WTC11 (cell line): ENCODE data around the gene SPOPL. TPM values are rescaled to one million over a fixed set of nuclear protein-coding genes. Genes with fewer than 3 reads are reported as not detected.

ENCODE experiments used
- ATAC-seq: fragments of 200-7000 bp; cut with Tn5 transposase; 2 replicates; pipeline ENCODE4 v1.10.0; 2021; ENCODE audit warnings: mild to moderate bottlenecking, moderate library complexity
- CTCF ChIA-PET: fragments of 300-600 bp; sonication (Branson Sonifier 250); formaldehyde crosslinking; loops from one replicate; lab custom pipeline; 2021; ENCODE audit warnings: antibody characterized with exemption; lab: Charles Lee
- POLR2A ChIA-PET: fragments of 350-600 bp; sonication (Branson Sonifier 250); formaldehyde crosslinking; loops from one replicate; lab custom pipeline; 2021; ENCODE audit warnings: antibody characterized with exemption; lab: Charles Lee
- DNase-seq: peaks from one replicate; pipeline ENCODE4 v3.0.0; 2021; ENCODE audit warnings: low spot score
- H3K27ac Mint-ChIP-seq: 2 replicates; pipeline ENCODE4 v1.8.0; 2021; ENCODE audit warnings: mixed read lengths
- H3K27me3 Mint-ChIP-seq: 2 replicates; pipeline ENCODE4 v1.8.0; 2021; ENCODE audit warnings: low read depth, mild to moderate bottlenecking, moderate library complexity, mixed read lengths
- H3K36me3 Mint-ChIP-seq: 2 replicates; pipeline ENCODE4 v1.8.0; 2021; ENCODE audit warnings: mixed read lengths
- H3K4me1 Mint-ChIP-seq: 2 replicates; pipeline ENCODE4 v1.8.0; 2022; ENCODE audit warnings: mixed read lengths
- H3K4me3 Mint-ChIP-seq: 2 replicates; pipeline ENCODE4 v1.8.0; 2021; ENCODE audit warnings: mild to moderate bottlenecking, moderate library complexity, mixed read lengths
- H3K9me3 Mint-ChIP-seq: 2 replicates; pipeline ENCODE4 v1.8.0; 2021; ENCODE audit warnings: mixed read lengths
- AFF4 ChIP-seq: sonication (generic); formaldehyde crosslinking; IDR thresholded peaks from 2 replicates; pipeline ENCODE4 v1.8.1; 2023; ENCODE audit warnings: mild to moderate bottlenecking, missing genetic modification reagents, borderline replicate concordance
- ESRRA ChIP-seq: sonication (generic); formaldehyde crosslinking; IDR thresholded peaks from 2 replicates; pipeline ENCODE4 v1.8.1; 2022; ENCODE audit warnings: mild to moderate bottlenecking, missing genetic modification reagents, borderline replicate concordance
- FOXK1 ChIP-seq: sonication (generic); formaldehyde crosslinking; IDR thresholded peaks from 2 replicates; pipeline ENCODE4 v1.8.0; 2022; ENCODE audit warnings: mild to moderate bottlenecking, moderate library complexity, missing genetic modification reagents
- GABPB1 ChIP-seq: sonication (generic); formaldehyde crosslinking; IDR thresholded peaks from 2 replicates; pipeline ENCODE4 v1.8.1; 2023; ENCODE audit warnings: mild to moderate bottlenecking, missing genetic modification reagents
- GTF2I ChIP-seq: fragments of 250-450 bp; sonication (Bioruptor Pico); conservative IDR thresholded peaks from 2 replicates; pipeline ENCODE4 v1.4.0; 2021; ENCODE audit warnings: mild to moderate bottlenecking
- HMGA2 ChIP-seq: fragments of 250-450 bp; sonication (Bioruptor Pico); IDR thresholded peaks from 2 replicates; pipeline ENCODE4 v1.4.0; 2021; ENCODE audit warnings: mild to moderate bottlenecking, moderate library complexity
- IRF2 ChIP-seq: sonication (generic); formaldehyde crosslinking; IDR thresholded peaks from 2 replicates; pipeline ENCODE4 v1.8.0; 2022; ENCODE audit warnings: low read depth, missing genetic modification reagents, borderline replicate concordance
- MXD4 ChIP-seq: fragments of 250-450 bp; sonication (Bioruptor Pico); IDR thresholded peaks from 2 replicates; pipeline ENCODE4 v1.8.0; 2021; ENCODE audit warnings: mild to moderate bottlenecking, moderate library complexity, borderline replicate concordance
- NFE2L1 ChIP-seq: sonication (generic); formaldehyde crosslinking; IDR thresholded peaks from 2 replicates; pipeline ENCODE4 v1.8.1; 2023; ENCODE audit warnings: missing genetic modification reagents
- NR1H2 ChIP-seq: sonication (generic); formaldehyde crosslinking; IDR thresholded peaks from 2 replicates; pipeline ENCODE4 v1.9.0; 2021; ENCODE audit warnings: mild to moderate bottlenecking, moderate library complexity, missing genetic modification reagents
- SOX15 ChIP-seq: fragments of 250-450 bp; sonication (Bioruptor Pico); IDR thresholded peaks from 2 replicates; pipeline ENCODE4 v1.9.0; 2021; ENCODE audit warnings: mild to moderate bottlenecking
- SP1 ChIP-seq: sonication (generic); formaldehyde crosslinking; conservative IDR thresholded peaks from 2 replicates; pipeline ENCODE4 v1.8.1; 2022; ENCODE audit warnings: missing genetic modification reagents
- ZNF396 ChIP-seq: fragments of 250-450 bp; sonication (Bioruptor Pico); IDR thresholded peaks from 2 replicates; pipeline ENCODE4 v1.8.0; 2021; ENCODE audit warnings: mild to moderate bottlenecking, moderate library complexity, borderline replicate concordance
- ZNF423 ChIP-seq: fragments of 250-450 bp; sonication (Bioruptor Pico); IDR thresholded peaks from 2 replicates; pipeline ENCODE4 v2.1.2; 2022; ENCODE audit warnings: mild to moderate bottlenecking, moderate library complexity
- total RNA-seq: library from RNA; stranded (reverse); gene quantifications from 3 replicates; pipeline ENCODE4 v1.2.3, GENCODE V29; 2021
- TF ChIP-seq, protein P1 (sequence below): fragments of 250-450 bp; sonication (Bioruptor Pico); IDR thresholded peaks from 2 replicates; pipeline ENCODE4 v1.8.0; 2021; ENCODE audit warnings: mild to moderate bottlenecking

SPOPL gene
- total RNA-seq, 1 experiment from 2014 or later: 13.3 TPM

GRCh38 chr2:138515092-138515491 lies 13.5 kb downstream of the SPOPL start (continued):
- TF ChIP-seq AFF4 (CRISPR knock-in tag) (no peak), GTF2I (CRISPR knock-in tag) (no peak), MXD4 (CRISPR knock-in tag) (no peak), SOX15 (CRISPR knock-in tag) (no peak)

- Mint-ChIP-seq H3K36me3 (peaks cover 4% of the 10 kb centered on the region), H3K4me1 (peaks cover 45% of the 10 kb centered on the region), H3K9me3 (peaks cover 5% of the 10 kb centered on the region)
- no peak for TF ChIP-seq HMGA2 (CRISPR knock-in tag)
- TF ChIP-seq, protein P1, sequence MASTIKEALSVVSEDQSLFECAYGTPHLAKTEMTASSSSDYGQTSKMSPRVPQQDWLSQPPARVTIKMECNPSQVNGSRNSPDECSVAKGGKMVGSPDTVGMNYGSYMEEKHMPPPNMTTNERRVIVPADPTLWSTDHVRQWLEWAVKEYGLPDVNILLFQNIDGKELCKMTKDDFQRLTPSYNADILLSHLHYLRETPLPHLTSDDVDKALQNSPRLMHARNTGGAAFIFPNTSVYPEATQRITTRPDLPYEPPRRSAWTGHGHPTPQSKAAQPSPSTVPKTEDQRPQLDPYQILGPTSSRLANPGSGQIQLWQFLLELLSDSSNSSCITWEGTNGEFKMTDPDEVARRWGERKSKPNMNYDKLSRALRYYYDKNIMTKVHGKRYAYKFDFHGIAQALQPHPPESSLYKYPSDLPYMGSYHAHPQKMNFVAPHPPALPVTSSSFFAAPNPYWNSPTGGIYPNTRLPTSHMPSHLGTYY (CRISPR knock-in tag): no peak
- TF ChIP-seq IRF2 (CRISPR knock-in tag): no peak
- no peak for TF ChIP-seq ZNF396 (CRISPR knock-in tag)
- no peak for TF ChIP-seq NFE2L1
- no peak for TF ChIP-seq GABPB1 (CRISPR knock-in tag)
- TF ChIP-seq NR1H2 (CRISPR knock-in tag): no peak
- TF ChIP-seq AFF4 (CRISPR knock-in tag): no peak
- TF ChIP-seq, all 79 proteins: peak for 0
- CTCF ChIA-PET: no interaction called here
- DNase-seq: no peak
- H3K27ac Mint-ChIP-seq: peak overlapping the region; percentile 11; the same call in 1 of the 2 replicates
- H3K4me3 Mint-ChIP-seq: no peak overlapping the region
- POLR2A ChIA-PET: no interaction called here
- peak; percentile 32; the same call in 1 of the 2 replicates for ATAC-seq
- no peaks in the 10 kb centered on the region for H3K27me3 Mint-ChIP-seq
Measured at GRCh38 chr2:138516030-138516704, 14.6 kb downstream of the SPOPL start.

GRCh38 chr2:138518860-138519259 lies 17.3 kb downstream of the SPOPL start:
- CTCF ChIA-PET: no interaction called here
- Mint-ChIP-seq H3K27me3 (no peaks in the 10 kb centered on the region), H3K4me3 (no peak overlapping the region)
- POLR2A ChIA-PET: no interaction called here
- no peak for TF ChIP-seq ESRRA (CRISPR knock-in tag)
- no peak for TF ChIP-seq ZNF423 (CRISPR knock-in tag)
- no peak for TF ChIP-seq FOXK1 (CRISPR knock-in tag)
- TF ChIP-seq SOX15 (CRISPR knock-in tag): no peak
- no peak for TF ChIP-seq SP1
- TF ChIP-seq, all 79 proteins: peak for 0
- no peak for DNase-seq
- Mint-ChIP-seq H3K4me1 (peaks cover 50% of the 10 kb centered on the region), H3K27ac (no peak overlapping the region), H3K9me3 (peaks cover 12% of the 10 kb centered on the region), H3K36me3 (peaks cover 14% of the 10 kb centered on the region)
- no peak for ATAC-seq
